ENCODE data around the gene TXNRD1.

- TF ChIP-seq POLR2AphosphoS5 (IDR thresholded peaks at IDR 0.05; ENCODE audit: low read depth, low read length), result no peak
- no peak for TF ChIP-seq CTCF (IDR thresholded peaks at IDR 0.05; ENCODE audit: control extremely low read depth in 1 of 3, insufficient read depth in 1 of 3, low read depth in 1 of 3, low read length in 3 of 3)
- TF ChIP-seq KDM5A (IDR thresholded peaks at IDR 0.05; ENCODE audit: low read length), result no peak
- no peak for TF ChIP-seq POLR2A (IDR thresholded peaks at IDR 0.05; ENCODE audit: control extremely low read depth in 1 of 2, low read depth in 2 of 2, low read length in 2 of 2)
- no peak for TF ChIP-seq ATF2 (IDR thresholded peaks at IDR 0.05; ENCODE audit: low read length)
- TF ChIP-seq PHF8 (conservative IDR thresholded peaks at IDR 0.05; ENCODE audit: low read depth, low read length), result no peak
- TF ChIP-seq CREB1 (IDR thresholded peaks at IDR 0.05), result no peak
- no peak for TF ChIP-seq JUN (IDR thresholded peaks at IDR 0.05; ENCODE audit: low read depth, low read length)
- no peak for TF ChIP-seq YY1 (IDR thresholded peaks at IDR 0.05; ENCODE audit: low read depth, low read length)
- TF ChIP-seq EP300 (IDR thresholded peaks at IDR 0.05; ENCODE audit: borderline replicate concordance in 1 of 2, low read depth in 2 of 2, low read length in 2 of 2), result no peak
Observed at GRCh38 chr12:104357421-104357952, 141.9 kb downstream of the TXNRD1 start.

Data from H1 (cell line).